Smooth muscle cell (in vitro differentiated cells): ENCODE results near the gene BRSK2. TPM values are rescaled to one million over a fixed set of nuclear protein-coding genes. Genes with fewer than 3 reads are reported as not detected.

Experiments used
- DNase-seq: peaks from one replicate; lab custom pipeline; 2025; ENCODE audit not compliant: unreplicated experiment; lab: John Stamatoyannopoulos, UW
- H2AFZ ChIP-seq: fragments of 200-600 bp; sonication (generic); 2 replicates; pipeline ENCODE4 v1.6.0; 2016; ENCODE audit warnings: antibody characterized with exemption, low read depth, mild to moderate bottlenecking
- H3F3A ChIP-seq: fragments of 200-600 bp; sonication (generic); 2 replicates; pipeline ENCODE4 v1.6.0; 2017; ENCODE audit warnings: antibody characterized with exemption, low read depth
- H3K27ac ChIP-seq: fragments of 200-600 bp; sonication (generic); 2 replicates; pipeline ENCODE4 v1.5.1; 2016; ENCODE audit warnings: low read depth, mild to moderate bottlenecking
- H3K27me3 ChIP-seq: fragments of 200-600 bp; sonication (generic); 2 replicates; pipeline ENCODE4 v1.6.1; 2016; ENCODE audit warnings: low read depth, mild to moderate bottlenecking
- H3K36me3 ChIP-seq: fragments of 200-600 bp; sonication (generic); 2 replicates; pipeline ENCODE4 v1.5.1; 2016; ENCODE audit warnings: low read depth
- H3K4me1 ChIP-seq: fragments of 200-600 bp; sonication (generic); 2 replicates; pipeline ENCODE4 v1.5.1; 2016; ENCODE audit warnings: low read depth
- H3K4me2 ChIP-seq: fragments of 200-600 bp; sonication (generic); 2 replicates; pipeline ENCODE4 v1.6.0; 2016; ENCODE audit warnings: mild to moderate bottlenecking
- H3K4me3 ChIP-seq: fragments of 200-600 bp; sonication (generic); 2 replicates; pipeline ENCODE4 v1.5.1; 2016; ENCODE audit warnings: mild to moderate bottlenecking
- H3K79me2 ChIP-seq: fragments of 200-600 bp; sonication (generic); 2 replicates; pipeline ENCODE4 v1.6.0; 2016; ENCODE audit warnings: low read depth, mild to moderate bottlenecking
- H3K9ac ChIP-seq: fragments of 200-600 bp; sonication (generic); 2 replicates; pipeline ENCODE4 v1.6.0; 2016; ENCODE audit warnings: low read depth
- H3K9me3 ChIP-seq: fragments of 200-600 bp; sonication (generic); replicated peaks from 2 replicates; pipeline ENCODE4 v1.5.1; 2016; ENCODE audit warnings: low read depth
- H4K20me1 ChIP-seq: fragments of 200-600 bp; sonication (generic); 2 replicates; pipeline ENCODE4 v1.6.0; 2016; ENCODE audit warnings: low read depth
- CTCF ChIP-seq: fragments of 200-600 bp; sonication (generic); IDR thresholded peaks from 2 replicates; pipeline ENCODE4 v1.5.1; 2017; ENCODE audit warnings: borderline replicate concordance, mild to moderate bottlenecking, antibody characterized with exemption; ENCODE audit not compliant: insufficient read depth, poor library complexity, severe bottlenecking
- WGBS: methylation state at CpG from one replicate; pipeline ENCODE4 v1.1.7; 2016; ENCODE audit warnings: low lambda C conversion rate; 5-methylcytosine and 5-hydroxymethylcytosine counted together
- polyA plus RNA-seq: library from polyadenylated mRNA; unstranded; fragments of >200 nt; fragmentation: Nextera tagmentation; extraction: Ambion mirVana; gene quantifications from 2 replicates; pipeline ENCODE4 v1.2.1, GENCODE V29; 2016
- total RNA-seq: library from RNA; depleted of rRNA; stranded (reverse); fragments of >200 nt; gene quantifications from 2 replicates; pipeline ENCODE4 v1.2.3, GENCODE V29; 2014

Gene BRSK2
- total and polyA plus RNA-seq, 2 experiments from 2014 or later, result 1.5 to 5.2 TPM

- H3K4me3 ChIP-seq, result no peak overlapping the region
- no peak for TF ChIP-seq CTCF
- H2AFZ ChIP-seq, result no peak overlapping the region
- H3K27me3 ChIP-seq, result no peaks in the 10 kb centered on the region
- no peak overlapping the region for H3K27ac ChIP-seq
- no peaks in the 10 kb centered on the region for H3K36me3 ChIP-seq
- no peaks in the 10 kb centered on the region for H4K20me1 ChIP-seq
- no peak overlapping the region for H3K9ac ChIP-seq
- DNase-seq, result no peak
- no peak overlapping the region for H3K4me2 ChIP-seq
- no peaks in the 10 kb centered on the region for H3K9me3 ChIP-seq
- no peaks in the 10 kb centered on the region for H3K79me2 ChIP-seq
- no peaks in the 10 kb centered on the region for H3F3A ChIP-seq
- 99% methylated on average over 6 of the region's 11 CpGs for WGBS
- H3K4me1 ChIP-seq, result peaks cover 9% of the 10 kb centered on the region
Measured at GRCh38 chr11:1440066-1440465, 50.3 kb downstream of the BRSK2 start.

- no peak for DNase-seq
- TF ChIP-seq CTCF, result no peak
Measured at GRCh38 chr11:1440496-1440895, 50.8 kb downstream of the BRSK2 start.

GRCh38 chr11:1442163-1442562 is 52.4 kb downstream of the BRSK2 start:
- Histone ChIP-seq H3K4me2 (no peak overlapping the region), H3F3A (no peaks in the 10 kb centered on the region), H3K4me1 (no peaks in the 10 kb centered on the region), H3K4me3 (no peak overlapping the region), H4K20me1 (no peaks in the 10 kb centered on the region), H3K36me3 (no peaks in the 10 kb centered on the region), H3K27ac (no peak overlapping the region), H2AFZ (no peak overlapping the region), H3K27me3 (no peaks in the 10 kb centered on the region), H3K9me3 (no peaks in the 10 kb centered on the region), H3K9ac (no peak overlapping the region), H3K79me2 (no peaks in the 10 kb centered on the region)
- 74% methylated on average over 9 of the region's 9 CpGs for WGBS
- TF ChIP-seq CTCF, result no peak
- DNase-seq, result no peak

More at GRCh38 chr11:1440496-1440895, 50.8 kb downstream of the BRSK2 start:
- Histone ChIP-seq H3K79me2 (no peaks in the 10 kb centered on the region), H3K36me3 (no peaks in the 10 kb centered on the region), H3K9ac (no peak overlapping the region), H3F3A (no peaks in the 10 kb centered on the region), H3K4me1 (peaks cover 9% of the 10 kb centered on the region), H4K20me1 (no peaks in the 10 kb centered on the region), H3K9me3 (no peaks in the 10 kb centered on the region), H2AFZ (no peak overlapping the region), H3K4me2 (no peak overlapping the region), H3K27me3 (no peaks in the 10 kb centered on the region), H3K27ac (no peak overlapping the region), H3K4me3 (no peak overlapping the region)
- WGBS, result 93% methylated on average over 11 of the region's 12 CpGs

- H3K27me3 ChIP-seq, result no peaks in the 10 kb centered on the region
- no peak overlapping the region for H3K4me3 ChIP-seq
- H2AFZ ChIP-seq, result no peak overlapping the region
- H3K36me3 ChIP-seq, result no peaks in the 10 kb centered on the region
- no peaks in the 10 kb centered on the region for H4K20me1 ChIP-seq
- H3K79me2 ChIP-seq, result no peaks in the 10 kb centered on the region
- WGBS, result 91% methylated on average over 10 of the region's 28 CpGs
- TF ChIP-seq CTCF, result no peak
- H3F3A ChIP-seq, result no peaks in the 10 kb centered on the region
- H3K9me3 ChIP-seq, result no peaks in the 10 kb centered on the region
- DNase-seq, result no peak
- no peak overlapping the region for H3K27ac ChIP-seq
- H3K9ac ChIP-seq, result no peak overlapping the region
- H3K4me2 ChIP-seq, result no peak overlapping the region
- H3K4me1 ChIP-seq, result no peaks in the 10 kb centered on the region
Measured at GRCh38 chr11:1442807-1443366, 53.2 kb downstream of the BRSK2 start.
